A204.1 (cell line): ENCODE results near the gene NATD1.

Experiments used
- FAIRE-seq: peaks from 2 replicates; lab custom pipeline; 2012; peaks lifted over from hg19 to GRCh38; lab: Jason Lieb, UNC

The NATD1 gene

GRCh38 chr17:21252796-21253645 lies at the start of gene NATD1:
Gene NATD1, minus strand, starts transcription at chr17:21253410. Its CDS starts 146 bp downstream, at chr17:21253264.
- FAIRE-seq: no peak

GRCh38 chr17:21301593-21302550 lies 48.7 kb upstream of the NATD1 start:
- FAIRE-seq: no peak

DNA sequence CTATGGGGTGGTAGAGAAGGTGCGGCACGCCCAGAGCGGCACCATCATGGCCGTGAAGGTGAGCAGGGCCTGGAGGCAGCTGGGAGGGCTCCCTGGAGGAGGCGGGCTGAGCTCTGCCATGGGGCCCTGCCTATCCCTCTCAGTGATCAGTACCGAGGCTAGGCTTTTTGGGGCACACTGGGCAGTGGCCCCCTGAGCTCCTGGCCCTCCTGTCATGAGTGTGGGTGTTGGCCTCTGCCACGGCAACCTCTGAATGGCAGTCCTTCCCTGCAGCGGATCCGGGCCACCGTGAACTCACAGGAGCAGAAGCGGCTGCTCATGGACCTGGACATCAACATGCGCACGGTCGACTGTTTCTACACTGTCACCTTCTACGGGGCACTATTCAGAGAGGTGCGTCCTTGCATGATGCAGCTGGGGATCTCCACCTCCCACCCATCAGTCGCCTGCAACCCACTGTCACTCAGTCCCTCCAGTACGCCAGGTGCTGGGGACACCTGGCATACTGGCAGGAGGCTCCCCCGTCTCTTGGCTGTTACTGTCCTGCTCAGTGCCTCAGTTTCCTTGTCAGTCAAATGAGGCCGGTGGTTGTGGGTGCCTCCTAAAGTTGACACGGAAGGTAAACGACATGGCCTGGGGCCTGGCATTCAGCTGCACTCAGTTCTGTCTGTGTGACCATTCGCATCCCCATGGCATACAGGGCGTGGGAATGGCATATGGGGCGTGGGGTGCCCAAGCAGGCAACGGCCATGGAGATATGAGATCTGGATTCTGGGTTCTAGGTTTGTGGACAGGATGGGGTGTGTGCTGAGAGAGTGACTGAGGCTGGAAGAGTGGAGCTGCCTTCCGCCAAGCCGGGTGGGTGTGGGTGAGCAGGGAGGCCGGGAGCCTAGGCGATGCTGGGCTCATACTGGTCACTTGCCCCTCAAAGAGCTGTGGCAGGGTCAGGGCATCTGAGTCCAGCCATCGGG lies 47.7 kb upstream of the NATD1 start:
- FAIRE-seq: no peak

DNA sequence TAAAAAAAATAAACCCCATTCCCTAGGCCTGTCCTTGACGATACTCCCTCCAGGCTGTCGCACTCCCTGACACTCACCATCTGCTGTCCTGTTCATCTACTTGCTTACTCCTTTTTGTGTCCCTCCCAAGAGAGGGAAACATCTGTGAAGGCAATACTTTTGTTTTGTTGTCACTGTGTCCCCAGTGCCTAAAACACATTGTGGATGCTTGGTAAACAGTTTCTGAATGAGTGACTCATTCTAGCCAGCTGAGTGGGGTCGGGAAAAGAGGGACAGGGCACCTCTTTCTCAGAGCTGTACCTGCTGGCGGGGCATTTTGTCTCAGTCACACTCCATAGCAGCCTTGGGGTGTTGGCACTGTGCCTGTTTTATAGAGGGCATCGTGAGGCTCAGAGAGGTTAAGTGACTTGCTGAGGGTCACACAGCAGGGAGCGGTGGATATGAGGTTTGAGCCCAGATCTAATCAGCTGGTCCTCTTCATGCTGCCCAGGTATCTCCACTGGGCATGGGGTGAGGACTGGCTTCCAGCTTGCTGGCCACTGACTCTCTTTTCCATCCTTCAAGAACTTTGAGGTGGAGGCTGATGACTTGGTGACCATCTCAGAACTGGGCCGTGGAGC lies 46.9 kb upstream of the NATD1 start:
- FAIRE-seq: no peak

DNA sequence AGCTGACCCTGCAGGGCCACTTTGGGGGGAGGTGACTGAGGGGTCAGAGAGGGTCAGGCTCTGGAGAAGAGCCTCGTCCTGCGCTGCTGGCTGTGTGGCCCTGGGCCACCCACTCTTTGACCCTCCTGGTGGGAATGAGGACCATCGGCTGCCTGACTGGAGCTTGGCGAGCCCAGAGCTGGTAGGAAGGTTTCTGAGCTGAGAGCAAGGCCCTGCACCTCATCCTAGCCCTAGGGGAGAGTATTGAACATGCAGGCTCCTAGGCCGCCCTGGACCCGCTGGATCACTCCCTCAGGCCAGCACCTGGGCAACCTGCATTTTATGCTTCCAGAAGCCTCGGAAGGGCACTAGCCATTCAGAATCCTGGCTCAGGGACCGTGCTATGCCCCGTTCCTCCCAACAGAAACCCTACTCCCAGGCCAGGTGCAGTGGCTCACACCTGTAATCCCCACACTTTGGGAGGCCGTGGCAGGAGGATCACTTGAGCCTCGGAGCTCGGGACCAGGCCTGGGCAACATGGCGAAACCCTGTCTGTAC lies 45.8 kb upstream of the NATD1 start:
- FAIRE-seq: no peak

DNA sequence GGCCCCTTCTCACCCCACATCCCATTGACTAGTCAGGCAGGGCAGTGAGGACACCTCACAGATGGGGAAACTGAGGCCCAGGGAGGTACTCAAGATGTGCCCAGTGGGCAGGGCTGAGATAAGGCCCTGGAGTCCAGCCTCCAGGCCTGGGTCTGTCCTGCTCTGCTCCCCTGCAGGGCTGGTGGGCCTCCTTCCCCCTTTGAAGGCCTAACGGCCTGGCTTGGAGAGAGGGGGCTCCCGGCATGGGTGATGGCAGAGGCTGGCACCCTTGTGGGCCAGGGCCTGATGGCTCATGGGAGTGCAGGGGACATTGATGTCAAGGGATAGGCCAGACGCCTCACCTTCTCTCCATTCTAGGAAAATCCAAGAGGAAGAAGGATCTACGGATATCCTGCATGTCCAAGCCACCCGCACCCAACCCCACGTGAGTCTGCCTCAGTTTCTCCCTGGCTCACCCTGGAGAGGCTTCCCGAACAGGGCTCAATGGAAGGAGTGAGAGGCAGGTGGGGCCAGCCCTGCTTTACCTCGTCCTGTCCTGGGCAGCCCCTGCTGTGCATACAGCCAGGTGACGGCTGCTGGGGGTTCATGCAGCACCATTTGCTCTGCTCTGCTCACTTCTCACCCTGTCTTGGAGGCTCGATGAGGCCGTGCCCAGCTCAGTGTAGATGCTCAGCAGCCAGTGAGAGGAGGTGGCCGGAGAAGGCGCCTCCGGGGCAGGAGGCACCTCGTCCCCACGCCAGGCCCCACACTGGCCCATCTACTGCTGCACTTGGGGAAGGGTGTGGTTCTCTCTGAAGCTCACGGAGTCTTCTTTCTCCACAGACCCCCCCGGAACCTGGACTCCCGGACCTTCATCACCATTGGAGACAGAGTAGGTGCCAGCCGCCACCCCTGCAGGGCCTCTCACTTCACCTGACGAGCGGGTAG lies 45.1 kb upstream of the NATD1 start:
- FAIRE-seq: no peak

- FAIRE-seq: no peak
Measured at GRCh38 chr17:21297597-21297996, 44.4 kb upstream of the NATD1 start.

- FAIRE-seq: no peak
Measured at GRCh38 chr17:21297026-21297520, 43.9 kb upstream of the NATD1 start.

DNA sequence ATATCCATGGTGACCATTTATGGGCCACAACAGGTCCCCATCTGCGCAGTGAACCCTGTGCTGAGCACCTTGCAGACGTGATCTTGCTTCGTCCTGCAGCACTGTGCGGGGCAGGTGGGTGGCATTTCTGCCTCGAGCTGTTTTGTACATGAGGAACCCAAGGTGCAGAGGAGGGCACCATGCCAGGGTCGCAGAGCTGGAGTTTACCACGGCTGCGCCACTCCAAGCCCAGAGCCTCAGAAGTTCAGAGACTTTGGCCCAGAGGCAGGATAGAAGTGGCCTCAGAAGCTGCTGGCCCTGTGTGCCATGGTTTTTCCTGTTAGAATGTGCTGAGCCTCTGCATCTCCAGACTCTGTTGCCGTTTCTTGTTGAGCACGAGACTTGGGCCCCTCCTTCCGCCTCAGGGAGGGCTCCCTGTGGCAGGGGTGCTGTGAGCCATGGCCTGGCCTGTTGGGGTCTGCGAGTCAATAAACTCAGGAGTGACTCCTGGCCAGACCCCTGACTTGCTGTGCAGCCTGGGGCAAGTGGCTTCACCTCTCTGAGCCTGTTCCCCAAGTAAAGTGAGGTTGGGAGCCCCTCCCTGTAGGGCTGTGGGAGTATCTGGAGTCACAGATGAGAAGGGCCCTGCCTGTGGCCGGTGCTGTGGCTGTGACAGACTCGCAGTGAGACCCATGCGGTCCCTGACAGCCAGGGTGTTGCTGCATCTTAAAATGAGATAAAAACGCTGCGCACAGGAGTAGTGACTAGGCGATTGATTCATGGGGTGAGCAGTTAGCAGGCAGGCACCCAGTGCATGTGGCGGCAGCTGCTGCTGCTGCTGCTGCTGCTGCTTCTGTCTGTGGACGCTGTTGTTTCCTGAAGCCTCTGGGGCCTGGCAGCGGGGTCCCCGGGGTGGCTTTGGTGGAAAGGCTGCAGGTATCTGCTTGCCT lies 43.2 kb upstream of the NATD1 start:
- FAIRE-seq: no peak

DNA sequence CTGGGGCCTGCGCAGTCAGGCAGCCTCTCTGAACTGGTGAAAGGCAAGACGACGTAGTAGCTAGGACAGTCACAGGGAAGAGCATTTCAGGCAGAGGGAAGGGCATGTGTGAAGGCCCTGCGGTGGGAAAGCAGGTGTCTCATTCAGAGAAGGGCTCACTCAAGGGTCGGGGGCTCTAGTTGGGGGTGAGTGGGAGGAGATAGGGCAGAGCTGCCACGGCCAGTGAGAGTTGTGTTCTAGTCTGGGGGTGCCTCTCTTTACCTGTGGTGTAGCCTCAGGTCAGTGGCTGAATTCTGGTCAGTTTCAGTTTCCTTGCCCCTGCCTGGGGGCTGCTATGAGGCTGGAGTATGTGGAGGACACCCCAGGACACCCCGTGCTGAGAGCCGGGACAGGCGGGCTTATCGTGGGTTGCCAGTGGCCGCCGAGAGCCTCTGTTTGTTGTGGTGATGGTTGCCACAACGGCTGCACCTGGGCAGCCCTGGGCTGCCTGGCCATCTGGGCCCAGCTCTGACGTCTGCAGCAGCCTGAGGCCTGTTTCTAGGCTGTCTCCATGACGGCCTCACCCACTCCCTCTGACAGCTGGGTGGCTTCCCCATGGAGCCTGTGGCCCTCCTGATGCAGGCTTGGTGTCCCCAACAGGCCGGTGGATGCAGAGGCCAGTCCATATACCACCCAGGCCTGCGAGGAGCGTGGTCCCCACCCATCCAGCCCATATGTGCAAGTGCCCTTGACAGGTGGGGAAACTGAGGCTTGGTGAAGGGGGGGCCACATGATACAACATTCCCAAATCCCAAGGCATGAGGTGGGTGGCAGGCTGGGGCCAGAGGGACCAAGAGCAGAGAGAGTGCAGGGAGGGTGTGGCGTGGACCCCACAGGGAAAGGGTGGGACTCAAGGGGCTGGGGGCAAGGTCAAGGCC lies 42.1 kb upstream of the NATD1 start:
- FAIRE-seq: no peak

GRCh38 chr17:21294321-21295035 lies 41.3 kb upstream of the NATD1 start:
- FAIRE-seq: no peak

DNA sequence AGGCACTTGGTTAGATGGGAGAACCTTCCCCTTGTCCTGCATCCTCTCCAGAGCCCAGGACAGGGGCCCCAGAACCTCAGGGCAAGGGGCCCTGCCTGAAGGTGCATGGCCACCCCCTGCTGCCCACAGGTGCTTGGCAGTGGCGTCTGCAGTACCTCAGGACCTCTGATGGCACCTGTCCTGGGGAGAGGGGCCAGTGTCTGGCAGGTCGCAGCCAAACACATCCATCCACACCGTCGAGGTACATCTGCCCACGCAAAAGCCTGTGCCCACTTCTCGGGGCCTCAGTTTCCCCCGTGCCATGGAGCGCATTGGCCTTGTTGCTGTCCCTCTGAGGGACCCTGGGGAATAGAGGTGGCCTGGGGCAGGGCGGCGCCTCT lies 40.6 kb upstream of the NATD1 start:
- no peak for FAIRE-seq

GRCh38 chr17:21292867-21293830 lies 39.9 kb upstream of the NATD1 start:
- FAIRE-seq: no peak

GRCh38 chr17:21291862-21292261 lies 38.7 kb upstream of the NATD1 start:
- no peak for FAIRE-seq

- FAIRE-seq: no peak
Measured at GRCh38 chr17:21291357-21291756, 38.1 kb upstream of the NATD1 start.
